Right lobe of liver (tissue), 4 donors: ENCODE results near the gene PHTF2.

Source experiments
- CTCF ChIP-seq, 4 donors: fragments of 200-600 bp in 3 of 4; fragments of 450-650 bp in 1 of 4; IDR thresholded peaks; one replicate each; pipeline versions ENCODE4 v1.5.1 to v1.8.0; 2016 to 2022; ENCODE audit warnings: antibody characterized with exemption in 4 of 4, mild to moderate bottlenecking in 2 of 4
- POLR2A ChIP-seq: fragments of 450-650 bp; IDR thresholded peaks from one replicate; pipeline ENCODE4 v1.6.1; 2017; ENCODE audit warnings: antibody characterized with exemption, mild to moderate bottlenecking
- donor health status: DM: no; HTN: no; CAD: no.
- donor health status: DM: no; HTN: no; CAD: no.
- donor health status: DM: no; HTN: yes; CAD: no.

- TF ChIP-seq CTCF (IDR thresholded peaks at IDR 0.05) (no peak), POLR2A (no peak)
Observed at GRCh38 chr7:77971726-77972125, 173.2 kb downstream of the PHTF2 start.
